H9 (cell line): ENCODE results near the gene LPP. TPM values are rescaled to one million over a fixed set of nuclear protein-coding genes. Genes with fewer than 3 reads are reported as not detected.

Experiments used
- DNase-seq: peaks from one replicate; pipeline ENCODE4 v3.0.0-alpha.2; 2017
- H2AFZ ChIP-seq: one replicate; pipeline ENCODE4 v1.6.1; 2013; ENCODE audit warnings: mild to moderate bottlenecking, low read length, control low read depth, moderate library complexity
- H2AK5ac ChIP-seq: 2 replicates; pipeline ENCODE4 v1.6.1; 2013; ENCODE audit warnings: low read length, control low read depth, mixed read lengths; ENCODE audit not compliant: insufficient read length
- H2BK120ac ChIP-seq: one replicate; pipeline ENCODE4 v1.6.1; 2013; ENCODE audit warnings: low read depth, mild to moderate bottlenecking, low read length, control low read depth, inconsistent platforms; ENCODE audit not compliant: poor library complexity, severe bottlenecking
- H2BK12ac ChIP-seq: 2 replicates; pipeline ENCODE4 v1.6.1; 2013; ENCODE audit warnings: low read length, control low read depth, mixed read lengths, low read depth; ENCODE audit not compliant: insufficient read length
- H2BK15ac ChIP-seq: 2 replicates; pipeline ENCODE4 v1.6.1; 2013; ENCODE audit warnings: low read depth, low read length, control low read depth
- H2BK20ac ChIP-seq: one replicate; pipeline ENCODE4 v1.6.1; 2013; ENCODE audit warnings: low read depth, mild to moderate bottlenecking, low read length, control low read depth, inconsistent platforms; ENCODE audit not compliant: poor library complexity, severe bottlenecking
- H2BK5ac ChIP-seq: 2 replicates; pipeline ENCODE4 v1.6.1; 2013; ENCODE audit warnings: low read length, control low read depth, mixed read lengths; ENCODE audit not compliant: insufficient read length
- H3K14ac ChIP-seq: 2 replicates; pipeline ENCODE4 v1.6.1; 2013; ENCODE audit warnings: low read length, control low read depth; ENCODE audit not compliant: insufficient read depth
- H3K18ac ChIP-seq: 2 replicates; pipeline ENCODE4 v1.6.1; 2013; ENCODE audit warnings: low read depth, mild to moderate bottlenecking, mixed read lengths, low read length, control low read depth; ENCODE audit not compliant: insufficient read length
- H3K23ac ChIP-seq: 2 replicates; pipeline ENCODE4 v1.6.1; 2013; ENCODE audit warnings: low read length, control low read depth, mixed read lengths, low read depth; ENCODE audit not compliant: insufficient read length
- H3K23me2 ChIP-seq: 2 replicates; pipeline ENCODE4 v1.6.1; 2013; ENCODE audit warnings: low read depth, mild to moderate bottlenecking, mixed read lengths, low read length, control low read depth; ENCODE audit not compliant: insufficient read length, poor library complexity, severe bottlenecking
- H3K27ac ChIP-seq: 2 replicates; pipeline ENCODE4 v1.5.1; 2013; ENCODE audit warnings: low read length, control low read depth, mixed read lengths, low read depth; ENCODE audit not compliant: insufficient read length
- H3K27me3 ChIP-seq: 2 replicates; pipeline ENCODE4 v1.6.1; 2013; ENCODE audit warnings: low read length, control low read depth, inconsistent platforms; ENCODE audit not compliant: insufficient read depth
- H3K4ac ChIP-seq: 2 replicates; pipeline ENCODE4 v1.6.1; 2013; ENCODE audit warnings: low read depth, mild to moderate bottlenecking, control low read depth, inconsistent platforms, low read length, moderate library complexity
- H3K4me1 ChIP-seq: 2 replicates; pipeline ENCODE4 v1.6.1; 2013; ENCODE audit warnings: low read length, control low read depth, inconsistent platforms; ENCODE audit not compliant: insufficient read depth
- H3K4me2 ChIP-seq: 2 replicates; pipeline ENCODE4 v1.6.1; 2013; ENCODE audit warnings: low read length, control low read depth, mixed read lengths; ENCODE audit not compliant: insufficient read length, insufficient read depth
- H3K56ac ChIP-seq: 2 replicates; pipeline ENCODE4 v1.6.1; 2013; ENCODE audit warnings: low read depth, mild to moderate bottlenecking, mixed read lengths, low read length, control low read depth; ENCODE audit not compliant: insufficient read length
- H3K79me1 ChIP-seq: 2 replicates; pipeline ENCODE4 v1.6.1; 2013; ENCODE audit warnings: low read depth, mild to moderate bottlenecking, moderate library complexity, low read length, control low read depth, inconsistent platforms; ENCODE audit not compliant: insufficient read depth, poor library complexity, severe bottlenecking
- H3K79me2 ChIP-seq: 2 replicates; pipeline ENCODE4 v1.6.1; 2013; ENCODE audit warnings: low read length, control low read depth, inconsistent platforms; ENCODE audit not compliant: insufficient read depth
- H3K9ac ChIP-seq: 2 replicates; pipeline ENCODE4 v1.6.1; 2013; ENCODE audit warnings: low read length, control low read depth, mixed read lengths; ENCODE audit not compliant: insufficient read length; ENCODE audit errors: extremely low read depth
- H3K9me3 ChIP-seq: one replicate; pipeline ENCODE4 v1.6.1; 2013; ENCODE audit warnings: low read depth, low read length, inconsistent platforms; ENCODE audit not compliant: control insufficient read depth
- H3T11ph ChIP-seq: one replicate; pipeline ENCODE4 v1.6.1; 2013; ENCODE audit warnings: mild to moderate bottlenecking, low read length, control low read depth, inconsistent platforms
- H4K20me1 ChIP-seq: one replicate; pipeline ENCODE4 v1.6.1; 2013; ENCODE audit not compliant: control insufficient read depth, insufficient read length, insufficient read depth
- H4K5ac ChIP-seq: 2 replicates; pipeline ENCODE4 v1.6.1; 2013; ENCODE audit warnings: low read depth, mild to moderate bottlenecking, mixed read lengths, low read length, control low read depth; ENCODE audit not compliant: insufficient read length
- H4K8ac ChIP-seq: replicated peaks from 2 replicates; pipeline ENCODE4 v1.6.1; 2013; ENCODE audit warnings: low read length, control low read depth, mixed read lengths, low read depth; ENCODE audit not compliant: insufficient read length
- H4K91ac ChIP-seq: 2 replicates; pipeline ENCODE4 v1.6.1; 2013; ENCODE audit warnings: low read depth, mild to moderate bottlenecking, moderate library complexity, mixed read lengths, low read length, control low read depth; ENCODE audit not compliant: insufficient read length
- H3K27ac Mint-ChIP-seq, 3 experiments: 2 replicates in 2 of 3; 3 replicates in 1 of 3; pipeline ENCODE4 v1.8.0; 2020 to 2021; ENCODE audit warnings: mixed read lengths in 3 of 3, mild to moderate bottlenecking in 1 of 3, moderate library complexity in 1 of 3
- H3K27me3 Mint-ChIP-seq: 2 replicates; pipeline ENCODE4 v1.8.0; 2021; ENCODE audit warnings: low read depth, mild to moderate bottlenecking, moderate library complexity, mixed read lengths
- H3K36me3 Mint-ChIP-seq, 3 experiments: 2 replicates in 2 of 3; 3 replicates in 1 of 3; pipeline ENCODE4 v1.8.0; 2020 to 2021; ENCODE audit warnings: low read depth in 3 of 3, mixed read lengths in 3 of 3; ENCODE audit not compliant: insufficient read depth in 1 of 3
- H3K4me1 Mint-ChIP-seq, 2 experiments: 2 replicates each; pipeline ENCODE4 v1.8.0; 2020; ENCODE audit warnings: mixed read lengths in 2 of 2
- H3K4me3 Mint-ChIP-seq, 2 experiments: 2 replicates in 1 of 2; 3 replicates in 1 of 2; pipeline ENCODE4 v1.8.0; 2020 to 2021; ENCODE audit warnings: mild to moderate bottlenecking in 2 of 2, mixed read lengths in 2 of 2, moderate library complexity in 1 of 2
- H3K9me3 Mint-ChIP-seq, 2 experiments: 2 replicates in 1 of 2; 3 replicates in 1 of 2; pipeline ENCODE4 v1.8.0; 2020; ENCODE audit warnings: mild to moderate bottlenecking in 2 of 2, mixed read lengths in 2 of 2, moderate library complexity in 1 of 2
- CTCF ChIP-seq: fragments of 200-600 bp; sonication (generic); conservative IDR thresholded peaks from 3 replicates; pipeline ENCODE4 v1.8.0; 2021; ENCODE audit warnings: antibody characterized with exemption, mild to moderate bottlenecking
- WGBS: extraction: QIAGEN DNeasy Blood & Tissue Kit; methylation state at CpG from one replicate; pipeline ENCODE4 v1.1.7; 2013; ENCODE audit warnings: missing lambda C conversion rate, low lambda C conversion rate, mixed read lengths; ENCODE audit not compliant: insufficient read length; ENCODE audit errors: extremely low coverage; 5-methylcytosine and 5-hydroxymethylcytosine counted together
- total RNA-seq: library from RNA; stranded (reverse); gene quantifications from 2 replicates; pipeline ENCODE4 v1.2.1, GENCODE V29; 2021

The LPP gene
- total RNA-seq, 1 experiment from 2014 or later = 64.6 TPM

GRCh38 chr3:188177721-188178120 lies 23.8 kb downstream of the LPP start:
- no peak overlapping the region; a peak in 2 of 7 replicates for H3K27ac Mint-ChIP-seq
- Histone ChIP-seq H3K27me3 (no peaks in the 10 kb centered on the region), H4K8ac (no peak overlapping the region), H3K56ac (no peak overlapping the region), H4K91ac (no peak overlapping the region), H3K79me2 (peaks cover 3% of the 10 kb centered on the region; the same call in 1 of the 2 replicates), H3K18ac (no peak overlapping the region), H4K20me1 (peaks cover 2% of the 10 kb centered on the region), H2BK120ac (no peak overlapping the region), H3K9me3 (no peaks in the 10 kb centered on the region), H3T11ph (no peak overlapping the region), H2AK5ac (no peak overlapping the region), H3K4ac (no peak overlapping the region), H3K4me1 (peaks cover 4% of the 10 kb centered on the region; the same call in 1 of the 2 replicates), H3K27ac (no peak overlapping the region), H2BK15ac (no peak overlapping the region), H3K9ac (no peak overlapping the region), H2BK12ac (no peak overlapping the region), H3K23me2 (no peaks in the 10 kb centered on the region), H4K5ac (no peak overlapping the region), H3K4me2 (no peak overlapping the region), H3K14ac (no peak overlapping the region), H2BK5ac (no peak overlapping the region), H2AFZ (no peak overlapping the region), H2BK20ac (no peak overlapping the region), H3K79me1 (no peaks in the 10 kb centered on the region), H3K23ac (no peak overlapping the region)
- TF ChIP-seq CTCF = no peak
- no peaks in the 10 kb centered on the region; a peak in 1 of 7 replicates for H3K36me3 Mint-ChIP-seq
- no peaks in the 10 kb centered on the region for H3K9me3 Mint-ChIP-seq
- peaks cover 20 to 23% of the 10 kb centered on the region in 2 experiments for H3K4me1 Mint-ChIP-seq
- H3K4me3 Mint-ChIP-seq = no peak overlapping the region
- no CpG with 5 or more reads among the region's 2 CpGs for WGBS
- no peaks in the 10 kb centered on the region for H3K27me3 Mint-ChIP-seq
- DNase-seq = no peak
